ENCODE measurements around the gene SERPINI2. TPM values are rescaled to one million over a fixed set of nuclear protein-coding genes. Genes with fewer than 3 reads are reported as not detected.

SERPINI2 gene
- not detected in 2 replicates for total RNA-seq

GRCh38 chr3:167473863-167474262, at the start of gene SERPINI2:
Gene SERPINI2, minus strand, starts transcription at chr3:167474042. Its CDS starts 2,208 bp downstream, at chr3:167471834.

Other genes starting within 250 kb of the SERPINI2 start
- gene ZBBX, start 93.7 kb downstream of the SERPINI2 start, total RNA-seq: under 0.01 TPM in 1 of 2 replicates, not detected in the other
- under 0.01 and 0.09 TPM in 2 replicates for gene WDR49, start 179.9 kb upstream of the SERPINI2 start, total RNA-seq

Data from smooth muscle cell of bladder (primary cell).